IPS-15b (cell line): ENCODE results near the gene TMEM130.

ENCODE experiments used
- H3K27me3 ChIP-seq: one replicate; pipeline ENCODE4 v1.6.1; 2013; ENCODE audit warnings: low read length; ENCODE audit not compliant: control insufficient read depth, insufficient read depth
- H3K36me3 ChIP-seq: one replicate; pipeline ENCODE4 v1.6.1; 2013; ENCODE audit warnings: low read length; ENCODE audit not compliant: control insufficient read depth, insufficient read depth
- H3K4me1 ChIP-seq: one replicate; pipeline ENCODE4 v1.6.1; 2013; ENCODE audit warnings: mild to moderate bottlenecking, low read length; ENCODE audit not compliant: control insufficient read depth, insufficient read depth
- H3K4me3 ChIP-seq: one replicate; pipeline ENCODE4 v1.5.1; 2013; ENCODE audit warnings: low read depth, low read length
- H3K9ac ChIP-seq: one replicate; pipeline ENCODE4 v1.6.1; 2013; ENCODE audit warnings: low read depth, mild to moderate bottlenecking, low read length
- H3K9me3 ChIP-seq: one replicate; pipeline ENCODE4 v1.6.1; 2013; ENCODE audit warnings: mild to moderate bottlenecking, low read length; ENCODE audit not compliant: control insufficient read depth, insufficient read depth

Gene TMEM130

DNA sequence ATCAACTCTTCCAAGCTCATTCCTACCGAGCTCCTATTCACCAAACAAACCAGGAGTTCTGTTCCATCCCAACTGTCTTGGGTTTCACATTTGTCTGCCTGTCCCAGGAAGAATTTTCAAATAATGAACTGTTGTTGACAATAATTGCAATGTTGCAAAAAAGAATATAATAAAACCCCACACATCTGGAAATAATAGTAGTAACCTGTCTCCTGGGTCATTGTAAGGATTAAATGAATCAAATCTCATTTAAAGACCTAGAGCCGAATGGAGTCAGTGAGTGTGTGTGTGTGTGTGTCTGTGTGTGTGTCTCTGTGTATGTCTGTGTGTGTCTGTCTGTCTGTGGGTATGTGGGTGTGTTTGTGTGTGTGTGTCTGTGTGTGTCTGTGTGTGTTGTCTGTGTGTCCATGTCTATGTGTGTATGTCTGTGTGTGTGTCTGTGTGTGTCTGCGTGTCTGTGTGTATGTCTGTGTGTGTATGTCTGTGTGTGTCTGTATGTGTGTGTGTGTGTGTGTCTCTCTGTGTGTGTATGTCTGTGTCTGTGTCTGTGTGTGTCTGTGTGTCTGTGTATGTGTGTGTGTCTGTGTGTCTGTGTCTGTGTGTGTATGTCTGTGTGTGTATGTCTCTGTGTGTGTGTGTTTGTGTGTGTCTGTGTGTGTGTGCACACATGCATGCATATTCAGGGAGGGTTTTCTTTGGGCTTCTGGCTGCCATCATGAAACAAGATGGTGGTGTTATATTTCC, 52.7 kb downstream of the TMEM130 start:
- no peaks in the 10 kb centered on the region for H3K27me3 ChIP-seq
- H3K9ac ChIP-seq = no peak overlapping the region
- no peak overlapping the region for H3K4me3 ChIP-seq
- H3K36me3 ChIP-seq = no peaks in the 10 kb centered on the region
- H3K4me1 ChIP-seq = peaks cover 4% of the 10 kb centered on the region
- H3K9me3 ChIP-seq = no peaks in the 10 kb centered on the region

DNA sequence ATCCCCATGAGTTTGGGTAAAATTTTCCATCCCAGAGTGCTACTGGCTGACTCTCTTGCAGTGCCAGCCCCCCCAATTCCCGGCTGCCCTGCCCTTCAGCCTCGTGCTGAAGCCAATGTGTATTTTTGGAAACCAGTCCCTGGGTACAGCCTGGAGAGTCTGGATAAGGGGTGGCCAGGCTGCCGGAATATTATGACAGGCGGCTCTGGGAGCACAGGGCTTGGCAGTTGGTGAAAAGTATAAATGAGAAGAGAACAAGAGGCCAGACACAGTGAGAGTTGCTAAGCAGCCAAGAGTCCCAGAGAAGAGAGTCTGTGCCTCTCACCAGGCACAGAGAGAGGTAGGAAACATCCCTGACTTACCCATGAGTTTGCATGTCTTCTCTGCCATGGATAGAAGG, 53.6 kb downstream of the TMEM130 start:
- Histone ChIP-seq H3K4me1 (peaks cover 4% of the 10 kb centered on the region), H3K27me3 (no peaks in the 10 kb centered on the region), H3K36me3 (no peaks in the 10 kb centered on the region)

DNA sequence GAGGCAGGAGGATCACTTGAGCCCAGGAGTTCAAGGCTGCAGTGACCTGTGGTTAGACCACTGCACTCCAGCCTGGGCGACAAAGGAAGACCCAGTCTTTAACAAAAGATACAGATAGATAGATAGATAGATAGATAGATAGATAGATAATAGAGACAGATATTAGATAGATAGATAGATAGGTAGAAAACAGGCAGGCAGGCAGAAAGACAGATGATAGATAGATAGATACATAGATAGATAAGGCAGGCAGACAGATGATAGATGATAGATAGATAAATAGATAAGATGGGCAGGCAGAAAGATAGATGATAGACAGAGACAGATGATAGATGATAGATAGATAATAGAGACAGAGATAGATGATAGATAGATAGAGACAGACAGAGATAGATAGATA, 54.5 kb downstream of the TMEM130 start:
- Histone ChIP-seq H3K4me1 (peaks cover 4% of the 10 kb centered on the region), H3K36me3 (no peaks in the 10 kb centered on the region), H3K27me3 (no peaks in the 10 kb centered on the region)

More for the DNA sequence above, 53.6 kb downstream of the TMEM130 start:
- Histone ChIP-seq H3K9me3 (no peaks in the 10 kb centered on the region), H3K9ac (no peak overlapping the region), H3K4me3 (no peak overlapping the region)

DNA sequence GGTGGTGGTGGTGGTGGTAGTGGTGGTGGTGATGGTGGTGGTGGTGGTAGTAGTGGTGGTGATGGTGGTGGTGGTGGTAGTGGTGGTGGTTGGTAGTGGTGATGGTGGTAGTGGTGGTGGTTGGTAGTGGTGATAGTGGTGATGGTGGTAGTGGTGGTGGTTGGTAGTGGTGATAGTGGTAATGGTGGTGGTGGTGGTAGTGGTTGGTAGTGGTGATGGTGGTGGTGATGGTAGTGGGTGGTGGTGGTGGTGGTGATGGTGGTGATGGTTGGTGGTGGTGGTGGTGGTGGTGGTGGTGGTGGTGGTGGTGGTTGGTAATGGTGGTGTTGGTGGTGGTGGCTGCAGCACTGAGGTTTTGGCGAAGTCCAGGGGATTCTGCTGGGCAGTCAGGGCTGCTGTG, 58.5 kb downstream of the TMEM130 start:
- no peaks in the 10 kb centered on the region for H3K36me3 ChIP-seq
- H3K9me3 ChIP-seq = no peaks in the 10 kb centered on the region
- no peaks in the 10 kb centered on the region for H3K4me1 ChIP-seq
- no peak overlapping the region for H3K4me3 ChIP-seq
- no peaks in the 10 kb centered on the region for H3K27me3 ChIP-seq
- H3K9ac ChIP-seq = no peak overlapping the region

More for the DNA sequence above, 54.5 kb downstream of the TMEM130 start:
- H3K9ac ChIP-seq = no peak overlapping the region
- H3K9me3 ChIP-seq = no peaks in the 10 kb centered on the region
- no peak overlapping the region for H3K4me3 ChIP-seq

DNA sequence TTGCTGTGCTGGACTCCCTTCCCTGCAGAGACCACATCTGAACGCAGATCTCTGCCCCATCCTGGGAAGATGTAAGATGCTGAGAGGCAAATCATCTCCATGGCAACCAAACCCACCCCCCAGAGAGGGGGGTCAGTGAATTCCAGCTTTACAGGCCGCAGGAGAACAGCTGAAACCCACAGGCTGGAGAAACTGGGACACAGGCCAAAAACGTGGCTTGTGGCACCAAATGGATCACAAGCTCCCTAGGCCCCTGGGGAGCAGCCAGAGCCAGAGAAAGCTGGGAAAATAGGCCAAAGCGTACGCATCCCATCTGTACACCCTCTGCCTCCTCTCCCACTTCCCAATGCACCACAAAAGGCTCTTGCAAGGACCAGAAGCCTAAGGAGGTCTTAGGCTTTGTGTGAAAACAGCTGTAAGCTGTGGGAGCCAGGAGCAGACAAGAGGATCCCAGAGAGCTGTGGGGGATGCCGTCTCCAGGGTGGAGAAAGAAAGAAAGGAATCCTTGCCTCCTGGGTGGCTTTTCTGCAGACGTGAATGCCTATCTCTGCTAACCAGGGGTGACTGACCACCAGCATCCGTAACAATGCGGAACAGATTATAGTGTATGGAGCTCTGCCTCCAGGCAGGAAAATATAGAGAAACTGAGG, 59.5 kb downstream of the TMEM130 start:
- Histone ChIP-seq H3K4me1 (no peaks in the 10 kb centered on the region), H3K9ac (no peak overlapping the region), H3K9me3 (no peaks in the 10 kb centered on the region), H3K27me3 (no peaks in the 10 kb centered on the region), H3K36me3 (no peaks in the 10 kb centered on the region), H3K4me3 (no peak overlapping the region)

DNA sequence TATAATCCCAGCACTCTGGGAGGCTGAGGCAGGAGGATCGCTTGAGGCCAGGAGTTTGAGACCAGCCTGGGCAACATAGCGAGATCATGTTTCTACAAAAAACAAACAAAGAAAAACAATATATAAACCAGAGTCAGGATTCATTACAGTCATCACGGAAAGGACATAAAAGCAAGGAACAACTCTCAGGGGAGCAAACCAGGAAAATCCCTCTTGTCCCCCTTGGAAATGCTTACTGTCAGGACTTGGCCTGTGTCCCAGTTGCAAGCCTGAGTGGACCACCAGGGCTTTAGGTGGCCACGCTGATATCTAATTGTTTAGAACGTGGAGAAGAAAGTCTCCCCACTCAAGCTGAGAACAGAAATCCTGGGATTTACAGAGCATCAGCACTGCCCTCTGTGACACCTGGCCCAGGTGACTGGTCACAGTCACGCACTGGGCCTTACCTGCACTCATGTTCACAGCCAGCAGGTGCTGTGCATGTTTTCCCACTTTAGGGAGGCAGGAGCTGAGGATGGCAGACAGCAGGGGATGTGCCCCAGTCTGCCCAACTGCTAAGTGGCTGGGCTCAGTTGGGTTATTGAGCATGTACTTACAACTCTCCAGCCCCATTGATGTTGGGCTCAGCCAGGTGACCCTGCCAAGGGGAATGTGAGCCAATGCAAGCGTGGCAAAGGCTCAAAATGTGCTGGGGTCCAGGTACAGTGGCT, 60.9 kb downstream of the TMEM130 start:
- H3K36me3 ChIP-seq = no peaks in the 10 kb centered on the region
- H3K4me3 ChIP-seq = no peak overlapping the region
- no peaks in the 10 kb centered on the region for H3K4me1 ChIP-seq
- no peaks in the 10 kb centered on the region for H3K9me3 ChIP-seq
- no peak overlapping the region for H3K9ac ChIP-seq
- no peaks in the 10 kb centered on the region for H3K27me3 ChIP-seq

DNA sequence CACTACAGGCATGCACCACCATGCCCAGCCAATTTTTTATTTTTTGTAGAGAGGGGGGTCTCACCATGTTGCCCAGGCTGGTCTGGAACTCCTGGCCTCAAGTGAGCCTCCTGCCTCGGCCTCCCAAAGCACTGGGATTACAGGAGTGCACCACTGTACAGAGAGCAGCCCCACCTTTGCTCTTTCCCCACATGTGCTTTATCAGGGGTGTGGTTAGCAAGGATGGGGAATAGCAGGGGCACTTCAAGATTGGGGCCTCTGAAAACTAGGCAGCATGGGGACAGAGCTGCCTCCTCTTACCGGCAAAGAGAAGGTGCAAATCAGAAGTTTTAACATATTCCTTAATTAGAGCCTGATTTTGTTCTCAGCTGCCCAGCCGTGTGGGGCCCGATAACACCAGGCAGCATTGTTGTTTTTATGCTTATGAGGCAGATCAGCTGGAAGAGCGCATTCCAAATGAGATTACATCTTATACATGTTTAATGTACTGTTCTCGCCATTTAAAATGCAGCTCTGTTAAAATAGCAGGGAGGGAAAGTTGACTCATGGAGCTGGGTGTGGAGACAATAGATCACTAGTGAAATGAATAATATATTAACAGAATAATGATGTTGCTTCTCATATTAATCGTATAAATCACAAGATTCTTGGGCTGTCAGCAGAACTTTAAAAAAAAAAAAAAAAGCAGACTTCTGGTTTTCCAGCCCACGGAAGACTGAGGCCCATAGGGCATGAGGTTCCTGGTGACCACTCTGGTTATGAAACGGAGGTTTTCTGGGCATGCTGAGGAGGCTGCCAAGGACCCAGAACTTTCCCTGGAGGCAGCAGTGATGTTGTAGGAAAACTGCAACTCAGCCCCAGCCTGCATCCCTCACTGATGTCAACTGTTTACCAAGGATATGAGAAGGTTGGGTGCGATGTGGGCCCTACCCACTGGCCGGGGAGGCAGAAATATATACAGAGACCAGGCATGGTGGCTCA, 62.5 kb downstream of the TMEM130 start:
- no peaks in the 10 kb centered on the region for H3K36me3 ChIP-seq
- H3K9ac ChIP-seq = no peak overlapping the region
- H3K4me1 ChIP-seq = no peaks in the 10 kb centered on the region
- no peaks in the 10 kb centered on the region for H3K9me3 ChIP-seq
- H3K4me3 ChIP-seq = no peak overlapping the region
- no peaks in the 10 kb centered on the region for H3K27me3 ChIP-seq

DNA sequence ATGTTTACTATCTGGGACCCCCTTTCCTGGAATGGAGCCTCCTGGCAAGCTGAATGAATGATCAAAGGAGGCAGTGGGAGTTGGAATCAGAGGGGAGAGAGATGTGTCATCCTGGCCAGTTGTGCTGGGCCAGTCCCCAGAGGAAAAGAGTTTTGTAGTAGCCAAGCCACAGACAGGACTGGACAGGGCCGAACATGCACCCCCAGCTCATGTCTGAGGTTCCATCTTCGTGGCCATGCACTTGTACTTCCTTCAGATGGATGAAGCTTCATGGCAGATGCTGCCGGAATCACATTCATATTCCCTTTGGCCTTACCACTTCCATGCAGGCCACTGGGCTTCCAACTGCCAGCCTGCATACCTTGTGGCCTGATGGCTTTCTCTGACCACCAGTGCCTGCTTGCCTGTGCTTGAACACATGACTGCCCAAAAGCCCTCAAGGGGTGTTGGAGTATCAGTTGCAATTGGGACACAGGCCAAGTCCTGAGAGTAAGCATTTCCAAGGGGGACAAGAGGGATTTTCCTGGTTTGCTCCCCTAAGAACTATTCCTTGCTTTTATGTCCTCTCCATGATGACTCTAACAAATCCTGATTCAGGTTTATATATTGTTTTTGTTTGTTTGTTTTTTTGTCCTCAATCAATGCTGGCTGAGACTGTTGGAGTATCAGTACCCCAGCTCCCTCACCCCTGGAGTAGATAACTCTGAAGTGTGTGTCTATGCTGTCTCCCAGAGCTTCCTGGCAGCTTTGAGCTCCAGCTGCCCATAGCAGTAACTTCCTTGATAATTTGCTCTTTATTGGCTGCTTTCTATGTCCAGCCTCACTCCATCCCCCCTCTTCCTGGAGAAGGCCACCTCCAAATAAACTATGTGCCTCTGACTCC, 63.6 kb downstream of the TMEM130 start:
- H3K9ac ChIP-seq = no peak overlapping the region
- no peak overlapping the region for H3K4me3 ChIP-seq
- no peaks in the 10 kb centered on the region for H3K9me3 ChIP-seq
- H3K4me1 ChIP-seq = no peaks in the 10 kb centered on the region
- H3K36me3 ChIP-seq = no peaks in the 10 kb centered on the region
- no peaks in the 10 kb centered on the region for H3K27me3 ChIP-seq

DNA sequence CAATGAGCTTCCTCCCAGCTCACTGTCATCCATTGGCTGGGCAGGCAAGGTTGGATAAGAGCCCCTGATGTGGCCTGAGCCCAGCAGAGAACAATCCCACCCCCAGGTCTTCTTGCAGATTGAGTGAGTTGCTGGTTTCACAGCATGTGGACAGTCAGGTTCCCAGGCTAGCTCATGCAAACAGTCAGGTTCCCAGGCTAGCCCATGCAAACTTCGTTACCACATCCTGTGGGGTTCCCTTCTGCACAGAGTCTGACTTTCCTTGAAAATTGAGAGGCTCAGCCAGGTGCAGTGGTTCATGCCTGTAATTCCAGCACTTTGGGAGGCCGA, 67.1 kb downstream of the TMEM130 start:
- Histone ChIP-seq H3K4me1 (no peaks in the 10 kb centered on the region), H3K9ac (no peak overlapping the region), H3K9me3 (peaks cover 6% of the 10 kb centered on the region), H3K4me3 (no peak overlapping the region), H3K27me3 (no peaks in the 10 kb centered on the region), H3K36me3 (no peaks in the 10 kb centered on the region)

DNA sequence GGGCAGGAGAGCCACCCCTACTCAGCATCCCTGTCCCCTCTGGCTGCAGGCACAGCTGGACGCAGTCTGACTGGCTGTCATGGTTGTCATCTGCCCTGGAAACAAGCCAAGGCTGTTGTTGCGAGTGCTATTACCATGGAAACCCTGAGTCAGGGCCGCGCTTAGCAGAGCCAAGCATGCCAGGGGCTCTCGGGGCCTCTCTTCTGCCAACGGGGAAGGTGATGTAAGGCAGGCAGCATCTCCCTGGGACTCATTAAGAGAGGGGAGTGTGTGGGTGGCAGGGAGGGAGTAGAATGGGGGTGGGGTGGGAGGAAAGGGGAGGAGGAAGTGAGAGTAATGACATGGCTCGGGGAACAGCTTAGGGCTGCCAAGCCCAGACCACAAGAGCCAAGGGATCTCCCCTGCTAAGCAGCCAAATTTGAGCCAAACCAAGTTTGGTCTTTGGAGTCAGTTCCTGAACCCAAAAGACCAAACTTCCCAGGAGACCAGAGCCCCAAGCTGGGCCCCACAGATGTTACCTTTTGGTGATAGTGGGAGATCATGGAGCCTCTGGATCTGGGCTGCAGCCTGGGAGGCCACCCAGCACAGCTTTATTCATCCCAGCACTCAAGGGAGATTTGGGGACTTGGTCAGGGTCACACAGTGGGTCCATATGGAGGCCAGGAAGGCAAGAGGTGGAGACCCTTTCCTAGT, 67.6 kb downstream of the TMEM130 start:
- Histone ChIP-seq H3K36me3 (no peaks in the 10 kb centered on the region), H3K27me3 (no peaks in the 10 kb centered on the region), H3K4me3 (no peak overlapping the region), H3K4me1 (no peaks in the 10 kb centered on the region), H3K9me3 (peaks cover 6% of the 10 kb centered on the region), H3K9ac (no peak overlapping the region)
